ENCODE results near the gene ALAD. TPM values are rescaled to one million over a fixed set of nuclear protein-coding genes. Genes with fewer than 3 reads are reported as not detected.

ALAD gene
- total and polyA plus RNA-seq, 9 of the 15 experiments (the other 6 are each of a cell fraction or from before 2014, with no cell fraction given), result 1.3 to 12.7 (median 6.8) TPM

DNA sequence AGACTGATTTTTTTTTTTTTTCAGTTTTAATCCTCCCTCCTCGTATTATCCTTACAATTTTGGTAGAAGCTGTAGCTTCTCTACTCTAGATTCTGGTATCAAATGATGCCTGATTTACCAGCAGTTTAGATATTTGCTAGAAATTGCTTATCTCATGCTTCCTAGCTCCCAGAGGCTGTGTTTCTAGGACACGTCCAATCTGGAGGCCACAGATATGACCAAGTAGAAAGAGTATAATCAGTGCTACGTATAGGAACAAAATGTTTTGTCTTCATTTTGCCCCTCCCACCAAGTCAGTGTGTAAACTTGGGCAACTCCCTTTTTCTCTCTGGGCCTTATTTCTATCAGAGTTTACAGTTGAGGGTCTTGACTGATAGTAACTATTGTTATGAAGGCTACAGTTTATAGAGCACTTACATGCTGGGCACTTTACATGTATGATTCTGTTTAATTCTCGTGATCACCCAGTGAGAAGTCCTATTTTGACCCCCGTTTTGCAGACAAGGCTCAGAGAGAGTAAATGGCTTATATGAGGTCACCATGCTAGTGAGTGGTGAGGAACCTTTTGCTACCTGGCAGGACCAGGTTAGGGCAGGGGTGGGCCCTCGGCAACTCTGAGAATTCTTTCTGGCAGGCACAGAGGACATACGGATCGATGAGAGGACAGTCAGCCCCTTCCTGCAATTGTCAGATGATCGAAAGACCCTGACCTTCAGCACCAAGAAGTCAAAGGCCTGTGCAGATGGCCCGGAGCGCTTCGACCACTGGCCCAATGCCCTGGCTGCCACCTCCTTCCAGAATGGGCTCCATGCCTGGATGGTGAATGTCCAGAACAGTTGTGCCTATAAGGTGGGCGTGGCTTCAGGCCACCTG is 31.9 kb downstream of the ALAD start (continued):
- TF ChIP-seq MCM3 (IDR thresholded peaks at IDR 0.05) (no peak), ZNF124 (CRISPR knock-in tag; IDR thresholded peaks at IDR 0.05) (no peak), JUND (IDR thresholded peaks at IDR 0.05; ENCODE audit: borderline replicate concordance, low read depth, low read length) (peak; percentile 78), JUND (tag; IDR thresholded peaks at IDR 0.05; ENCODE audit: borderline replicate concordance, low read depth, low read length) (no peak; the same call in 2 of the 3 replicates), HNRNPK (IDR thresholded peaks at IDR 0.05; ENCODE audit: low read depth, low read length, poor library complexity, severe bottlenecking) (no peak), SP2 (IDR thresholded peaks at IDR 0.05; ENCODE audit: extremely low read depth, low read depth, low read length, poor library complexity, severe bottlenecking) (no peak), PBX2 (CRISPR knock-in tag; IDR thresholded peaks at IDR 0.05; ENCODE audit: low read depth) (no peak), PBX2 (tag; conservative IDR thresholded peaks at IDR 0.05; ENCODE audit: low read depth) (no peak), TAF9B (IDR thresholded peaks at IDR 0.05; ENCODE audit: partially characterized antibody) (no peak), RUNX1 (IDR thresholded peaks at IDR 0.05; ENCODE audit: low read depth) (no peak), HCFC1 (IDR thresholded peaks at IDR 0.05; ENCODE audit: low read depth, low read length) (no peak), MAX (CRISPR knock-in tag; IDR thresholded peaks at IDR 0.05) (no peak), MED1 (CRISPR knock-in tag; IDR thresholded peaks at IDR 0.05; ENCODE audit: borderline replicate concordance) (no peak), PHB2 (IDR thresholded peaks at IDR 0.05; ENCODE audit: low read depth) (peak; percentile 73; the same call in 1 of the 2 replicates), MYNN (IDR thresholded peaks at IDR 0.05) (no peak), MYNN (CRISPR knock-in tag; IDR thresholded peaks at IDR 0.05) (no peak), ZC3H4 (CRISPR knock-in tag; IDR thresholded peaks at IDR 0.05; ENCODE audit: borderline replicate concordance) (no peak), PTBP1 (IDR thresholded peaks at IDR 0.05; ENCODE audit: low read depth, low read length) (no peak), NFATC3 (IDR thresholded peaks at IDR 0.05) (no peak), ZNF766 (CRISPR knock-in tag; conservative IDR thresholded peaks at IDR 0.05) (peak; percentile 91), POLR2A (conservative IDR thresholded peaks at IDR 0.05) (no peak)
- TF ChIP-seq, protein P1, sequence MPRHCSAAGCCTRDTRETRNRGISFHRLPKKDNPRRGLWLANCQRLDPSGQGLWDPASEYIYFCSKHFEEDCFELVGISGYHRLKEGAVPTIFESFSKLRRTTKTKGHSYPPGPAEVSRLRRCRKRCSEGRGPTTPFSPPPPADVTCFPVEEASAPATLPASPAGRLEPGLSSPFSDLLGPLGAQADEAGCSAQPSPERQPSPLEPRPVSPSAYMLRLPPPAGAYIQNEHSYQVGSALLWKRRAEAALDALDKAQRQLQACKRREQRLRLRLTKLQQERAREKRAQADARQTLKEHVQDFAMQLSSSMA (CRISPR knock-in tag; IDR thresholded peaks at IDR 0.05), result no peak
- TF ChIP-seq, protein P2, sequence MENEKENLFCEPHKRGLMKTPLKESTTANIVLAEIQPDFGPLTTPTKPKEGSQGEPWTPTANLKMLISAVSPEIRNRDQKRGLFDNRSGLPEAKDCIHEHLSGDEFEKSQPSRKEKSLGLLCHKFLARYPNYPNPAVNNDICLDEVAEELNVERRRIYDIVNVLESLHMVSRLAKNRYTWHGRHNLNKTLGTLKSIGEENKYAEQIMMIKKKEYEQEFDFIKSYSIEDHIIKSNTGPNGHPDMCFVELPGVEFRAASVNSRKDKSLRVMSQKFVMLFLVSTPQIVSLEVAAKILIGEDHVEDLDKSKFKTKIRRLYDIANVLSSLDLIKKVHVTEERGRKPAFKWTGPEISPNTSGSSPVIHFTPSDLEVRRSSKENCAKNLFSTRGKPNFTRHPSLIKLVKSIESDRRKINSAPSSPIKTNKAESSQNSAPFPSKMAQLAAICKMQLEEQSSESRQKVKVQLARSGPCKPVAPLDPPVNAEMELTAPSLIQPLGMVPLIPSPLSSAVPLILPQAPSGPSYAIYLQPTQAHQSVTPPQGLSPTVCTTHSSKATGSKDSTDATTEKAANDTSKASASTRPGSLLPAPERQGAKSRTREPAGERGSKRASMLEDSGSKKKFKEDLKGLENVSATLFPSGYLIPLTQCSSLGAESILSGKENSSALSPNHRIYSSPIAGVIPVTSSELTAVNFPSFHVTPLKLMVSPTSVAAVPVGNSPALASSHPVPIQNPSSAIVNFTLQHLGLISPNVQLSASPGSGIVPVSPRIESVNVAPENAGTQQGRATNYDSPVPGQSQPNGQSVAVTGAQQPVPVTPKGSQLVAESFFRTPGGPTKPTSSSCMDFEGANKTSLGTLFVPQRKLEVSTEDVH (IDR thresholded peaks at IDR 0.05; ENCODE audit: low read depth, partially characterized antibody), result peak; percentile 26
